ENCODE measurements around the gene ALDH2. TPM values are rescaled to one million over a fixed set of nuclear protein-coding genes. Genes with fewer than 3 reads are reported as not detected.
A peak's percentile ranks its signal among the peaks of the same experiment; 100 is the strongest.
"Not testable (repeated sequence)": the region's sequence is repeated elsewhere in the genome, so short reads cannot be mapped to it uniquely, and the experiment has no call there.

The ALDH2 gene
- total RNA-seq, 1 experiment from 2014 or later, result 2.0 TPM

DNA sequence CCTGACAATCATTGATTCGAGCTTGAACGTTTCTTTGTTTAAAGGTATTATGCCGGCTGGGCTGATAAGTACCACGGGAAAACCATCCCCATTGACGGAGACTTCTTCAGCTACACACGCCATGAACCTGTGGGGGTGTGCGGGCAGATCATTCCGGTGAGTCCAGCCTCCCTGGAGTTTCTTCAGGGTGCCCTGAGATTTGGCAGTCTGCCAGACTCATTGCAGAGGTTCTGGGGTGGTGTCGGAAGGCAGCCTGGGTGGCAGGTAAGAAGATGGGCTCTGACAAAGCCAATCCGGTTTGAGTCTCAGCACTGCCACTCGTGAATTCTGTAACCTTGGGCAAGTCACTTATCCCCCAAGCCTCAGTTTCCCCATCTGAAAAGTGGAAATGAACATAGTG is 23.0 kb downstream of the ALDH2 start:
- Histone ChIP-seq H3K9me3 (replicated peaks) (no peaks in the 10 kb centered on the region), H3K36me3 (no peaks in the 10 kb centered on the region), H3K27me3 (no peaks in the 10 kb centered on the region), H3K4me3 (no peak overlapping the region), H3K4me1 (no peaks in the 10 kb centered on the region), H3K27ac (no peak overlapping the region)
- no peak for DNase-seq

GRCh38 chr12:111791507-111791906 is 24.8 kb downstream of the ALDH2 start:
- H3K36me3 ChIP-seq, result no peaks in the 10 kb centered on the region
- H3K4me3 ChIP-seq, result no peak overlapping the region
- no peak overlapping the region for H3K27ac ChIP-seq
- no peak for DNase-seq
- H3K27me3 ChIP-seq, result no peaks in the 10 kb centered on the region
- no peaks in the 10 kb centered on the region for H3K4me1 ChIP-seq
- H3K9me3 ChIP-seq (replicated peaks), result no peaks in the 10 kb centered on the region

DNA sequence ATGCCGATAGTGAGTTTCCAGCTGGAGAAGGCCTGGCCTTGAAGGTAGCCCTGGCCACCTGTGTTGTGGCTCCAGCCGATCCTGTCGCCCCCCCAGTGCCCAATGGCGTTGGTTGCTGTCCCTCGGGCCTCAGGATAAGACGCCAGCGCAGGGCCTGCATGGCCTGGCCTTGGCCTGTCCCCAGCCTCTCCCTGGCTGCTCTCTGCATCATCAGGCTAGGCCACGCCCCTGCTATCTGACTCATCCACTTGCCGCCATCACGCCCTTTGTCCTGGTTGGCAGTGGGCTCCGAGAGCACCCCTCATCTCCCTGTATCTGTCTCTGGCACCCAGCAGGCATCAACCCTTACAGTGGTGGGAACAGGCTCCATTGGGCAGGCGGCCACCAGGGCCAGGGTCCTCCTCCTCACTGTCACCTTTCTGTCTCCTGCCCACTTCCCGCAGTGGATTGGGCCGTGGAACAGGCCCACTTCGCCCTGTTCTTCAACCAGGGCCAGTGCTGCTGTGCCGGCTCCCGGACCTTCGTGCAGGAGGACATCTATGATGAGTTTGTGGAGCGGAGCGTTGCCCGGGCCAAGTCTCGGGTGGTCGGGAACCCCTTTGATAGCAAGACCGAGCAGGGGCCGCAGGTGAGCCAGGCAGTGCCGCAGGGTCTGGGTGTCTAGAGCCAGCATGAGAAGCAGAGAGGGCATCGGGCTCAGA is 25.6 kb downstream of the ALDH2 start:
- no peak overlapping the region for H3K4me3 ChIP-seq
- no peaks in the 10 kb centered on the region for H3K36me3 ChIP-seq
- no peaks in the 10 kb centered on the region for H3K27me3 ChIP-seq
- no peaks in the 10 kb centered on the region for H3K9me3 ChIP-seq (replicated peaks)
- no peaks in the 10 kb centered on the region for H3K4me1 ChIP-seq
- H3K27ac ChIP-seq, result no peak overlapping the region
- peak; percentile 14 to 29 for DNase-seq

DNA sequence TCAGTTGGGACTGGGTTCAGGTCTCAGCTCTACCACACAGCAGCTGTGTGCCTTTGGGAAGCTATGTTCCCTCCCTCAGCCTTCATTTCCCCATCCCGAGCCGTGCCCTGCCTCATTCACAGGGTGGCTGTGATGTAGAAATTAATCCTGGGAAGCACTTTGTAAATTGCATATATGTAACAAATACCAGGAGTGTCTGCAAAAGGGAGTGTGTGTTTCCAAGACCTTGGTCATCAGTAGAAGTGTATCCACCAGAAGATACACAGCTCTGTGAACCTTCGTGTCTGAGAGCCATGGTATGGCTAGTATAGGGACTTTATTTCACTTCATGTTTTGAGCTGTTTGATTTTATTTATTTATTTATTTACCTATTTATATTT is 26.1 kb downstream of the ALDH2 start:
- Histone ChIP-seq H3K36me3 (no peaks in the 10 kb centered on the region), H3K27me3 (no peaks in the 10 kb centered on the region), H3K4me1 (no peaks in the 10 kb centered on the region), H3K27ac (no peak overlapping the region), H3K9me3 (replicated peaks) (no peaks in the 10 kb centered on the region), H3K4me3 (no peak overlapping the region)
- DNase-seq, result no peak

GRCh38 chr12:111798182-111798581 is 31.4 kb downstream of the ALDH2 start:
- DNase-seq, result no peak
- no peak overlapping the region for H3K4me3 ChIP-seq

DNA sequence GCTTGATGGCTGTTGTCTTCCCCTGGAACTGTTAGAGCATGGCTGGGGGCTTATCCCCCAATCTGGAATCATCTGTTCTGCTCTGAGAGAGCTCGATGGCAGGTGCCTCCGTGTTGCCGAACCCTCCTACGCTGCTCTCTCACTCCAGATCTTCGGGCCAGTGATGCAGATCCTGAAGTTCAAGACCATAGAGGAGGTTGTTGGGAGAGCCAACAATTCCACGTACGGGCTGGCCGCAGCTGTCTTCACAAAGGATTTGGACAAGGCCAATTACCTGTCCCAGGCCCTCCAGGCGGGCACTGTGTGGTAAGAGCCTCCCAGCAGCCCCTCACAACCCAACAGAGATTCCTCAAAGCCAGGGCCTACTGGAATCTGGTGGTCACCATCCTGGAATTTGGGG is 33.0 kb downstream of the ALDH2 start:
- Histone ChIP-seq H3K4me3 (no peak overlapping the region), H3K27ac (no peak overlapping the region), H3K27me3 (no peaks in the 10 kb centered on the region), H3K4me1 (no peaks in the 10 kb centered on the region), H3K9me3 (replicated peaks) (no peaks in the 10 kb centered on the region), H3K36me3 (no peaks in the 10 kb centered on the region)
- no peak for DNase-seq

More at GRCh38 chr12:111798182-111798581, 31.4 kb downstream of the ALDH2 start:
- no peaks in the 10 kb centered on the region for H3K27me3 ChIP-seq
- no peaks in the 10 kb centered on the region for H3K36me3 ChIP-seq
- H3K27ac ChIP-seq, result no peak overlapping the region
- no peaks in the 10 kb centered on the region for H3K9me3 ChIP-seq (replicated peaks)
- no peaks in the 10 kb centered on the region for H3K4me1 ChIP-seq

DNA sequence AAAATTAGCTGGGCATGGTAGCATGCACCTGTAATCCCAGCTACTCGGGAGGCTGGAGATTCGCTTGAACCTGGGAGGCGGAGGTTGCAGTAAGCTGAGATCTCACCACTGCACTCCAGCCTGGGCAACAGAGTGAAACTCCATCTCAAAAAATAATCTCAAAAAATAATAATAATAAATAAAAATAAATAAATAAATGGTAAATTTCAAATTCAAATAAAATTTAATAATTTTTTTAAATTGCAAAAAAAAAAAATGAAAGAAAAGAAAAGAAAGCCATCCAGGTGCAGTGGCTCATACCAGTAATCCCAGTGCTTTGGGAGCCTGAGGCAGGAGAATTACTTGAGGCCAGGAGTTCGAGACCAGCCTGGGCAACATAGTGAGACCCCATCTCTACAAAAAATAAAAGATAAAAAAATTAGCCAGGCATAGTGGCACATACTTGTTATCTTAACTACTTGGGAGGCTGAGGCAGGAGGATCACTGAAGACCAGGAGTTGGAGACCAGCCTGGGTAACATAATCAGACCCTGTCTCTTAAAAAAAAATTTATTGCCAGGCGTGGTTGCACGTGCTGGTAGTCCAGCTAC is 36.4 kb downstream of the ALDH2 start:
- Histone ChIP-seq H3K27ac (no peak overlapping the region), H3K36me3 (no peaks in the 10 kb centered on the region), H3K4me1 (no peaks in the 10 kb centered on the region), H3K27me3 (no peaks in the 10 kb centered on the region), H3K4me3 (no peak overlapping the region), H3K9me3 (replicated peaks) (no peaks in the 10 kb centered on the region)
- no peak for DNase-seq

- no peaks in the 10 kb centered on the region for H3K36me3 ChIP-seq
- H3K4me1 ChIP-seq, result no peaks in the 10 kb centered on the region
- no peak overlapping the region for H3K27ac ChIP-seq
- no peaks in the 10 kb centered on the region for H3K27me3 ChIP-seq
- H3K4me3 ChIP-seq, result no peak overlapping the region
- no peak for DNase-seq
- no peaks in the 10 kb centered on the region for H3K9me3 ChIP-seq (replicated peaks)
These were observed 37.1 kb downstream of the ALDH2 start for GRCh38 chr12:111803851-111804250.

DNA sequence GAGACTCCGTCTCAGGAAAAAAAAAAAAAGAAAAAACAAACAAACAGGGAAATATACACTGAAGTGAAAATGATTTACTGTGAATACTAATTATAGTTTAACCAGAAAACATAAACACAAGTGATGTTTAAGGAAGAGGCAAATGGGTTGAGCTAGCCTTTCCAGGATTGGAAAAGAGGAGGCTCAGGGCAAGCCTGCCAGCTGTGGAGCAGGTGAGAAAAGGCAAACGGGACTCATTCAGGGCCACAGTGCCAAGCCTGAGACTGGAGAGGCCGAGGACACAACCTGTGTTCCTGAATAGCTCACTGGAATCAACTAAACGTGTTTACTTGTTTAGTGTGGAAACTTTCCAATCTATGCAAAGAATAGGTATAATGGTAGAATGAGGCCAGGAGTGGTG is 39.6 kb downstream of the ALDH2 start:
- no peaks in the 10 kb centered on the region for H3K9me3 ChIP-seq (replicated peaks)
- no peaks in the 10 kb centered on the region for H3K36me3 ChIP-seq
- H3K27ac ChIP-seq, result no peak overlapping the region
- no peak for DNase-seq
- no peaks in the 10 kb centered on the region for H3K27me3 ChIP-seq
- no peaks in the 10 kb centered on the region for H3K4me1 ChIP-seq
- no peak overlapping the region for H3K4me3 ChIP-seq

DNA sequence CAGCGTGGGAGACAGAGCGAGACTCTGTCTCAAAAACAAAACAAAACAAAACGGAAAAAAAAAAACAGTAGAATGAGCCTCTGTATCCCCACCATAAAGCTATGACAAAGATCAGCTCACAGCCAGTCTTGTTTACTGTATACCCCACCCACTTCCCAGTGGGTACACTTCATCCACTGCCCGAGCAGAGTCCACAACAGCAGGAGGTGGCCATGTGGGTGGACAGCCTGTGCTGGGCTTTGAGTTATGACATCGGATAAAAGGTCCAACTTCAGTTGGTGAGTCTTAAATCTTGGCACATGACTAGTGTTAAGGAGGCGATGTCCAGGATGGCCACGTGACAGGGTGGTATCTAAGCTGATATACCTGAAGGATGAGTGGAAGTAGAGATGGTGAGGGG is 40.5 kb downstream of the ALDH2 start:
- Histone ChIP-seq H3K27ac (no peak overlapping the region), H3K9me3 (replicated peaks) (no peaks in the 10 kb centered on the region), H3K4me3 (no peak overlapping the region), H3K36me3 (no peaks in the 10 kb centered on the region), H3K27me3 (no peaks in the 10 kb centered on the region), H3K4me1 (no peaks in the 10 kb centered on the region)
- no peak for DNase-seq

DNA sequence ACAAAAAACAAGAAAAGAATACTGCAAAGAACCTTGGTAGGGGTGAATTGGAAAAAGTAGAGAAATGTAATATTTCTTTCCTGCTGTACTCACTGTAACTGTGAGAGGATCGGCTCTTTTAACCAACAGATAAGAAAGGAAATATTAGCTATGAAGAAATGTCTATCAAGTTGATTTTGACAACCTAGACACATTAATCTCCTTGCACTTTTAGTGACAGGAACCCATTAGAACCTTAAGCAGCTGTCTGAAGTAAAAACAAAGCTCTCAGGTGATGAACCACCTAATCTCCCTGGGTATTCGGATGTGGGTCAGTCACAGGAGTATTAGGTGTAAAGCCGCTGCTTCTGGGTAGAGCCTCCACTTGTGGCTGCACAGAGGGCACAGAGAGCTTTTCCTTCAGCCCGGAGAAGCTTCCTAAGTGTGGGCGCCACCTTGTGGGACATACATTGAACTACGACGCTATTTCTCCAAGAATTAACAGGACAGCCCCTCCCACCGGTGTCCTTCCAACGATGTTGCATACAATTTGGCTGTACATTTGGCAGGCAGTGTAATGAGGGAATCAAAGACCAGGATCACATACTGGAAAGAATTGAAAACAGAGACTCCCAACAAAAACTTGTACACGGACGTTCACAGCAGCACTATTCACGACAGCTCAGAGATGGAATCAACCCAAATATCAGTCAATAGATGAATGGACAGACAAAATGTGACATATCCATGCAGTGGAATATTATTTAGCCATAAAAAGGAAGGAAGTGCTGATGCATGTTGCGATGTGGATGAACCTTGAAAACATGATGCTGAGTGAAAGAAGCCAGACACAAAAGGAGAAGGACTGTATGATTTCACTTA is 46.4 kb downstream of the ALDH2 start:
- no peaks in the 10 kb centered on the region for H3K27me3 ChIP-seq
- H3K4me1 ChIP-seq, result no peaks in the 10 kb centered on the region
- DNase-seq, result peak; percentile 68 to 89
- H3K27ac ChIP-seq, result no peak overlapping the region
- no peaks in the 10 kb centered on the region for H3K36me3 ChIP-seq
- H3K9me3 ChIP-seq (replicated peaks), result no peaks in the 10 kb centered on the region
- no peak overlapping the region for H3K4me3 ChIP-seq

DNA sequence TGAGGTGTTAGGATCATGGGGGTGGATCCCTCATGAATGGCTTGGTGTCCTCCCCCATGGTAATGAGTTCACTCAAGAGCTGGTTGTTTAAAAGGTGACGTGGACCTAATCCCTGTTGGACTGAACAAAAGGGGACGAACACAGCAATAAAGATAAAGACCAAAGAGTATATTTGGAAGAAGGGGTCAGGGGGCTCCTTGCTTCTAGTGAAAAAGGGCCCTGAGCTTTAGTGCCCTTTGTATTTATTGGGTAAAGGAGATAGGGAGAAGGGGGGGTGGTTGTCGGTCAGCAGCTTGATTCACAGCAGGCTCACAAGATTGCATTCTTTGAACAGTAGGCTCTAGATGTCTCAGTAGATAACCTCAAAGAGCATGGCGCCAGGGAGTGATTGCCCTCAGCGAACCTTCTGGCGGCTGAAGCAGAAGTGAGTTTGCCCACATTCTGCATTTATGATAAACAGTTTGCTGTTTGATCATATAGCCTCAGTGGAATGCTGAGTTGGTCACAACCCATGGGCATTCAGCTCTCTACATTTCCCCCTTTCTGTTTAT is 49.4 kb downstream of the ALDH2 start:
- peaks cover 14% of the 10 kb centered on the region for H3K4me1 ChIP-seq
- H3K27me3 ChIP-seq, result no peaks in the 10 kb centered on the region
- DNase-seq, result no peak
- no peak overlapping the region for H3K27ac ChIP-seq
- no peak overlapping the region for H3K4me3 ChIP-seq
- H3K9me3 ChIP-seq (replicated peaks), result no peaks in the 10 kb centered on the region; the same call in 1 of the 2 replicates
- no peaks in the 10 kb centered on the region for H3K36me3 ChIP-seq

- not testable (repeated sequence) for H3K9me3 ChIP-seq (replicated peaks); H3K27ac ChIP-seq; H3K4me3 ChIP-seq; H3K36me3 ChIP-seq; DNase-seq; H3K27me3 ChIP-seq
- peaks cover 14% of the 10 kb centered on the region for H3K4me1 ChIP-seq
These were observed 50.2 kb downstream of the ALDH2 start for GRCh38 chr12:111816898-111817297.

DNA sequence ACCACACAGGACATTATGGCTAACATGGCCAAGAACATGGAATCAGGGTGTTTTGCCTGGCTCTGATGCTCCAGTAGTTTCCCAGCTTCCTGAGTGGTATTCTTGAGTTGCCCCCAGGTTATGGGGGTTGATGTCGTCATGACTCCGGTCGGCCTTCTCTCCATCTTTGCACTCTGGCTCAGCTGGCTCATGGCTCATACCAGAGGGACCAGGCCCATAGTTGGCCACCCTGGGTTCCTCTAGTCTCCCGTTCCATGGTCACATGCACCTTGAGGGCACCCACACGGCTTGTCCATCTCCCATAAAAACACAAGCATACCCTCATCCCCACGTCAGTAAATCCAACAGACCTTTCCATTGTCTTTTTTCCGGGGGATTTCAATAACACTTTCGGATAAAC is 51.6 kb downstream of the ALDH2 start:
- Histone ChIP-seq H3K27ac (no peak overlapping the region), H3K4me3 (no peak overlapping the region), H3K36me3 (no peaks in the 10 kb centered on the region), H3K9me3 (replicated peaks) (no peaks in the 10 kb centered on the region; the same call in 1 of the 2 replicates), H3K4me1 (peaks cover 14% of the 10 kb centered on the region), H3K27me3 (no peaks in the 10 kb centered on the region)
- DNase-seq, result no peak
